Upper lobe of left lung (tissue), 6 donors: ENCODE data around the gene MAP3K14. TPM values are rescaled to one million over a fixed set of nuclear protein-coding genes. Genes with fewer than 3 reads are reported as not detected.
A peak's percentile ranks its signal among the peaks of the same experiment; 100 is the strongest.

Source experiments
- ATAC-seq, 2 donors: fragments of 200-7000 bp; cut with Tn5 transposase; one replicate each; pipeline ENCODE4 v1.9.1; 2022; ENCODE audit warnings: mild to moderate bottlenecking in 2 of 2, moderate library complexity in 2 of 2; ENCODE audit not compliant: low FRiP score in 2 of 2
- DNase-seq, 2 donors: peaks; one replicate each; pipeline ENCODE4 v3.0.0-alpha.2; 2019 to 2020
- H3K27ac ChIP-seq, 4 donors: fragments of 200-600 bp; sonication (generic); one replicate each; pipeline ENCODE4 v1.5.1; 2016 to 2019
- H3K27me3 ChIP-seq, 4 donors: fragments of 200-600 bp; sonication (generic); one replicate each; pipeline ENCODE4 v1.5.1; 2017 to 2019
- H3K36me3 ChIP-seq, 4 donors: fragments of 200-600 bp; sonication (generic); one replicate each; pipeline ENCODE4 v1.5.1; 2016 to 2019
- H3K4me1 ChIP-seq, 4 donors: fragments of 200-600 bp; sonication (generic); one replicate each; pipeline ENCODE4 v1.5.1; 2018 to 2019
- H3K4me3 ChIP-seq, 4 donors: fragments of 200-600 bp; sonication (generic); one replicate each; pipeline ENCODE4 v1.5.1; 2017 to 2019; ENCODE audit warnings: mild to moderate bottlenecking in 2 of 4, moderate library complexity in 1 of 4
- H3K9me3 ChIP-seq, 4 donors: fragments of 200-600 bp; sonication (generic); one replicate each; pipeline ENCODE4 v1.5.1; 2018 to 2019
- CTCF ChIP-seq, 6 experiments: fragments of 450-650 bp in 4 of 6; fragments of 200-600 bp in 2 of 6; sonication (generic) in 2 of 6; IDR thresholded peaks; one replicate each; pipeline ENCODE4 v1.5.1; 2016 to 2019; ENCODE audit warnings: antibody characterized with exemption in 6 of 6
- EP300 ChIP-seq, 4 donors: sonication (generic); formaldehyde crosslinking; IDR thresholded peaks; one replicate each; pipeline ENCODE4 v1.5.1; 2017; ENCODE audit warnings: antibody characterized with exemption in 4 of 4, control low read depth in 2 of 4
- POLR2A ChIP-seq, 4 donors: fragments of 450-650 bp; IDR thresholded peaks; one replicate each; pipeline ENCODE4 v1.5.1; 2016 to 2017; ENCODE audit warnings: antibody characterized with exemption in 4 of 4, mild to moderate bottlenecking in 2 of 4
- POLR2AphosphoS5 ChIP-seq, 2 donors: sonication (generic); formaldehyde crosslinking; IDR thresholded peaks; one replicate each; pipeline ENCODE4 v1.5.1; 2017; ENCODE audit warnings: antibody characterized with exemption in 2 of 2
- WGBS, 2 donors: methylation state at CpG; one replicate each; pipeline ENCODE4 v1.1.5; 2017 to 2018; 5-methylcytosine and 5-hydroxymethylcytosine counted together
- total RNA-seq, 6 donors: library from RNA; depleted of rRNA in 4 of 6; stranded (reverse); fragments of >200 nt in 4 of 6; gene quantifications; one replicate each; pipeline versions ENCODE4 v1.1.0 to v1.2.1, GENCODE V29; 2016 to 2021
- donor health status: DM: no; HTN: no; CAD: no; lungs with moderate emphysema.
- donor health status: DM: no; HTN: yes; CAD: no; lungs with severe emphysema.

Gene MAP3K14
- total RNA-seq, 6 donors from 2014 or later: 11.4 to 17.8 (median 13.5) TPM

- 89 to 93% methylated on average over 7 to 8 of the region's 8 CpGs for WGBS, 2 donors
- no peak for DNase-seq
- no peaks in the 10 kb centered on the region for H3K36me3 ChIP-seq
Measured at GRCh38 chr17:45339646-45340605, 23.1 kb upstream of the MAP3K14 start.

GRCh38 chr17:45338996-45339535 is 22.2 kb upstream of the MAP3K14 start:
- H3K4me3 ChIP-seq: no peak overlapping the region
- H3K27ac ChIP-seq: peak overlapping the region; percentile 17 to 92 (median 82)
- ATAC-seq (no peak), DNase-seq (no peak)
- TF ChIP-seq CTCF (IDR thresholded peaks at IDR 0.05) (no peak), POLR2A (IDR thresholded peaks at IDR 0.05) (no peak), POLR2AphosphoS5 (IDR thresholded peaks at IDR 0.05) (no peak)
- no peaks in the 10 kb centered on the region for H3K36me3 ChIP-seq
- WGBS, 2 donors: 90 to 98% methylated on average over 5 to 8 of the region's 8 CpGs
- H3K4me1 ChIP-seq: peaks cover 10 to 21% (median 17%) of the 10 kb centered on the region in 4 donors
- no peaks in the 10 kb centered on the region for H3K27me3 ChIP-seq
- no peaks in the 10 kb centered on the region for H3K9me3 ChIP-seq

More at GRCh38 chr17:45339646-45340605, 23.1 kb upstream of the MAP3K14 start:
- no peak for TF ChIP-seq CTCF (IDR thresholded peaks at IDR 0.05)
- no peak for TF ChIP-seq EP300 (IDR thresholded peaks at IDR 0.05)
- no peak for TF ChIP-seq POLR2AphosphoS5 (IDR thresholded peaks at IDR 0.05)
- TF ChIP-seq POLR2A (IDR thresholded peaks at IDR 0.05): no peak
- Histone ChIP-seq H3K4me1 (peaks cover 10 to 21% (median 17%) of the 10 kb centered on the region in 4 donors), H3K4me3 (no peak overlapping the region), H3K27ac (peak overlapping the region in 3 of 4 donors; percentile 81 to 92 (median 84)), H3K9me3 (no peaks in the 10 kb centered on the region), H3K27me3 (no peaks in the 10 kb centered on the region)
- no peak for ATAC-seq

GRCh38 chr17:45338023-45338781 is 21.4 kb upstream of the MAP3K14 start:
- Histone ChIP-seq H3K4me3 (no peak overlapping the region), H3K4me1 (peaks cover 12 to 23% (median 19%) of the 10 kb centered on the region in 4 donors), H3K9me3 (no peaks in the 10 kb centered on the region), H3K36me3 (no peaks in the 10 kb centered on the region), H3K27ac (peak overlapping the region; percentile 81 to 92 (median 84)), H3K27me3 (no peaks in the 10 kb centered on the region)
- peak; percentile 11 to 17 for ATAC-seq
- TF ChIP-seq POLR2A (IDR thresholded peaks at IDR 0.05) (no peak), POLR2AphosphoS5 (IDR thresholded peaks at IDR 0.05) (peak; percentile 44 to 62), EP300 (IDR thresholded peaks at IDR 0.05) (peak in 3 of 4 donors; percentile 40 to 88 (median 46)), CTCF (IDR thresholded peaks at IDR 0.05) (no peak)
- WGBS, 2 donors: 71 to 75% methylated on average over 12 to 15 of the region's 15 CpGs
- peak in 1 of 2 donors; percentile 50 for DNase-seq

- WGBS, 2 donors: 87 to 92% methylated on average over 7 to 9 of the region's 9 CpGs
- Histone ChIP-seq H3K27ac (no peak overlapping the region), H3K36me3 (no peaks in the 10 kb centered on the region), H3K4me3 (no peak overlapping the region), H3K4me1 (peaks cover 12 to 23% (median 20%) of the 10 kb centered on the region in 4 donors), H3K27me3 (no peaks in the 10 kb centered on the region), H3K9me3 (no peaks in the 10 kb centered on the region)
- DNase-seq (no peak), ATAC-seq (no peak)
- TF ChIP-seq POLR2A (IDR thresholded peaks at IDR 0.05) (no peak), CTCF (IDR thresholded peaks at IDR 0.05) (no peak), EP300 (IDR thresholded peaks at IDR 0.05) (no peak), POLR2AphosphoS5 (IDR thresholded peaks at IDR 0.05) (no peak)
Measured at GRCh38 chr17:45336390-45337182, 19.8 kb upstream of the MAP3K14 start.
